ENCODE data around the gene BTBD2. TPM values are rescaled to one million over a fixed set of nuclear protein-coding genes. Genes with fewer than 3 reads are reported as not detected.

The BTBD2 gene
- total and polyA plus RNA-seq, 10 of the 15 experiments (the other 5 are each of a cell fraction or from before 2014, with no cell fraction given) = 0.13 to 66.2 (median 10.4) TPM

DNA sequence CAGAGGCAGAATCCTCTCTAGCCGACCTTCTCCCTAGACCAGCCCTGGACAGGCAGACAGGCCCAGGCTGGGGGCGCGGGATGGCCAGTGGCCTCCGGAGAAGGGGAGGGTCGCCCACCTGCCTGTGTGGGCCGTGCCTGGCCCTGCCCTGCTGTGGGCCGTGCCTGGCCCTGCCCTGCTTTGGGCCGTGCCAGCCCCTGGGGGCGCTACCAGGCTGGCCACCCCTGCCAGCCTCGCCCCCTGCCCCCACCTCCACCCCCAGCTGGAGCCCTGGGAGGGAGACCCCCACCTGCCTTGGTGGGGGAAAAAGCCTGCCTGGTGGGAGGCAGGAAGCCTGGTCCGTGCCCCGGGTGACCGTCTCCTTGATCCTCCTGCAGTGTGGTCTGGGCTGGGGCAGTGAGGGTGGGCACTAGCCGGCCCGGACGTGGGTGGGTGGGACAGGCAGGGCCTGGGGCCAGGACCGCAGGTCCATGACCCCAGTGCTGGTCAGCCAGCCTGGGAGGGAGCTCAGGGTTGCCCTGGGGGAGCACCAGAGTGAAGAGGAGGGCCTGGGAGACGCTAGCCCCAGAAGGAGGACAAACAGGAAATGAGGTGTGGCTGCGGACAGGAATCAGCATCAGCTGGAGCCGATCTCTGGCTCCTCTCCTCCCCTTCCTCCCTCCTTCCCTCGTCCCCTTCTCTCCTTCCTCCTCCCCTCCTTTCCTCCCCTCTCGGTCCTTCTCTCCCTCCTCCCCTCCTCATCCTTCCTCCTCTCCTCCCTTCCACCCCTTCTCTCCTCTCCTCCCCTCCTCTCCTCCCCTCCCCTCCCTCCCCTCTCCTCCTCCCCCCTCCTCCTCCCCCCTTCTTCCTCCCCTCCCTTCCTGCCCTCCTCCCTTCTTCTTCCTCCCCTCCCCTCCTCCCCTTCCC is 40.7 kb upstream of the BTBD2 start:
- Histone ChIP-seq H3K9me3 (replicated peaks; ENCODE audit: control insufficient read depth, insufficient read depth, low read length) (no peaks in the 10 kb centered on the region), H3K9ac (ENCODE audit: control insufficient read depth, insufficient read depth, low read length) (peak overlapping the region; percentile 64; the same call in 1 of the 2 replicates), H3K4me1 (ENCODE audit: control insufficient read depth, insufficient read depth, low read length) (peaks cover 57% of the 10 kb centered on the region), H3K79me2 (ENCODE audit: control insufficient read depth, insufficient read depth, low read length) (peaks cover 18% of the 10 kb centered on the region), H2AFZ (ENCODE audit: control insufficient read depth, low read depth, low read length) (peak overlapping the region; percentile 46; the same call in 1 of the 2 replicates), H3K27ac (ENCODE audit: control insufficient read depth, insufficient read depth) (peak overlapping the region; percentile 80), H3K4me2 (ENCODE audit: control insufficient read depth, insufficient read depth) (peak overlapping the region; percentile 66), H3K4me3 (0 out of 2 replicates have a peak overlapping the region, but pooled peaks have one; percentile 22), H3K27me3 (replicated peaks in 1 of 2; ENCODE audit: control insufficient read depth in 2 of 2, insufficient read depth in 2 of 2, low read length in 1 of 2) (no peaks in the 10 kb centered on the region), H4K20me1 (ENCODE audit: control insufficient read depth, insufficient read depth) (no peaks in the 10 kb centered on the region), H3K36me3 (ENCODE audit: control insufficient read depth in 2 of 2, insufficient read depth in 2 of 2, low read length in 1 of 2) (no peaks in the 10 kb centered on the region)
- in situ Hi-C loops (cut with MboI) (no loop called here), intact Hi-C loops (cut with micrococcal nuclease; ENCODE audit: unreplicated experiment) (loop anchor here (1.0 kb wide), 1 partner anchor 34 kb away; no protein-coding TSS in a partner anchor)
- ChIA-PET RAD21 (ENCODE audit: unreplicated experiment) (interaction anchor here (0.6 to 1.1 kb wide), 3 partner anchors 12 to 159 kb away, joined by 3 read pairs; no protein-coding TSS in a partner anchor), POLR2A (interaction anchor here (0.6 to 6.0 kb wide), 2 partner anchors 32 to 36 kb away, joined by 3 to 110 read pairs; partner anchors contain the start of gene MOB3A), CTCF (interaction anchor here (0.6 to 1.4 kb wide), 2 partner anchors 13 to 38 kb away, joined by 4 to 6 read pairs; no protein-coding TSS in a partner anchor), SMC1A (ENCODE audit: uncharacterized antibody, unreplicated experiment) (interaction anchor here (1.3 kb wide), 1 partner anchor 28 kb away, joined by 7 read pairs; no protein-coding TSS in a partner anchor)
- no TSS peak for BruUV-seq (replicated peaks)
- DNase-seq (ENCODE audit: low read depth, low spot score) = no peak
- FAIRE-seq = peak; percentile 74
- ATAC-seq = peak; percentile 8
- 2% methylated on average over 15 of the region's 22 CpGs for WGBS (ENCODE audit: insufficient coverage, insufficient replicate concordance, low lambda C conversion rate, missing lambda C conversion rate)
- TF ChIP-seq NFXL1 (IDR thresholded peaks at IDR 0.05; ENCODE audit: borderline replicate concordance) (peak; percentile 99), NBN (IDR thresholded peaks at IDR 0.05) (peak; percentile 33; the same call in 1 of the 2 replicates), RUNX3 (IDR thresholded peaks at IDR 0.05; ENCODE audit: low read length) (peak; percentile 53), FOS (IDR thresholded peaks at IDR 0.05; ENCODE audit: borderline replicate concordance, extremely low read depth, insufficient read length) (no peak), BHLHE40 (IDR thresholded peaks at IDR 0.05; ENCODE audit: borderline replicate concordance in 1 of 2, low read depth in 2 of 2, low read length in 1 of 2) (no peak), ZZZ3 (IDR thresholded peaks at IDR 0.05; ENCODE audit: control insufficient read depth, insufficient read length, low read depth) (no peak), EED (IDR thresholded peaks at IDR 0.05; ENCODE audit: low read depth) (peak; percentile 36; the same call in 1 of the 2 replicates), HDGF (IDR thresholded peaks at IDR 0.05) (peak; percentile 69; the same call in 1 of the 2 replicates), POLR2A (IDR thresholded peaks at IDR 0.05; ENCODE audit: low read depth, low read length) (peak; percentile 47; the same call in 1 of the 2 replicates), BMI1 (IDR thresholded peaks at IDR 0.05; ENCODE audit: borderline replicate concordance) (no peak), EGR1 (IDR thresholded peaks at IDR 0.05; ENCODE audit: borderline replicate concordance in 1 of 2, low read depth in 2 of 2, low read length in 2 of 2) (0 out of 3 replicates have a peak, but pooled peaks of 1 of the 2 experiments have one; percentile 4), IKZF1 (conservative IDR thresholded peaks at IDR 0.05) (peak; percentile 35; the same call in 1 of the 2 replicates), IKZF2 (IDR thresholded peaks at IDR 0.05) (peak; percentile 28 to 64; a peak in 1 of 4 replicates), MEF2A (IDR thresholded peaks at IDR 0.05; ENCODE audit: insufficient read depth, low read depth, low read length) (no peak)
- TF ChIP-seq, protein P1, sequence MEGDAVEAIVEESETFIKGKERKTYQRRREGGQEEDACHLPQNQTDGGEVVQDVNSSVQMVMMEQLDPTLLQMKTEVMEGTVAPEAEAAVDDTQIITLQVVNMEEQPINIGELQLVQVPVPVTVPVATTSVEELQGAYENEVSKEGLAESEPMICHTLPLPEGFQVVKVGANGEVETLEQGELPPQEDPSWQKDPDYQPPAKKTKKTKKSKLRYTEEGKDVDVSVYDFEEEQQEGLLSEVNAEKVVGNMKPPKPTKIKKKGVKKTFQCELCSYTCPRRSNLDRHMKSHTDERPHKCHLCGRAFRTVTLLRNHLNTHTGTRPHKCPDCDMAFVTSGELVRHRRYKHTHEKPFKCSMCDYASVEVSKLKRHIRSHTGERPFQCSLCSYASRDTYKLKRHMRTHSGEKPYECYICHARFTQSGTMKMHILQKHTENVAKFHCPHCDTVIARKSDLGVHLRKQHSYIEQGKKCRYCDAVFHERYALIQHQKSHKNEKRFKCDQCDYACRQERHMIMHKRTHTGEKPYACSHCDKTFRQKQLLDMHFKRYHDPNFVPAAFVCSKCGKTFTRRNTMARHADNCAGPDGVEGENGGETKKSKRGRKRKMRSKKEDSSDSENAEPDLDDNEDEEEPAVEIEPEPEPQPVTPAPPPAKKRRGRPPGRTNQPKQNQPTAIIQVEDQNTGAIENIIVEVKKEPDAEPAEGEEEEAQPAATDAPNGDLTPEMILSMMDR (IDR thresholded peaks at IDR 0.05 in 2 of 3, conservative IDR thresholded peaks at IDR 0.05 in 1 of 3; ENCODE audit: control insufficient read depth in 2 of 3, extremely low read depth in 1 of 3, insufficient read depth in 1 of 3, low read depth in 3 of 3, low read length in 3 of 3) = 0 out of 6 replicates have a peak, but pooled peaks of 1 of the 3 experiments have one; percentile 4
- TF ChIP-seq, protein P2, sequence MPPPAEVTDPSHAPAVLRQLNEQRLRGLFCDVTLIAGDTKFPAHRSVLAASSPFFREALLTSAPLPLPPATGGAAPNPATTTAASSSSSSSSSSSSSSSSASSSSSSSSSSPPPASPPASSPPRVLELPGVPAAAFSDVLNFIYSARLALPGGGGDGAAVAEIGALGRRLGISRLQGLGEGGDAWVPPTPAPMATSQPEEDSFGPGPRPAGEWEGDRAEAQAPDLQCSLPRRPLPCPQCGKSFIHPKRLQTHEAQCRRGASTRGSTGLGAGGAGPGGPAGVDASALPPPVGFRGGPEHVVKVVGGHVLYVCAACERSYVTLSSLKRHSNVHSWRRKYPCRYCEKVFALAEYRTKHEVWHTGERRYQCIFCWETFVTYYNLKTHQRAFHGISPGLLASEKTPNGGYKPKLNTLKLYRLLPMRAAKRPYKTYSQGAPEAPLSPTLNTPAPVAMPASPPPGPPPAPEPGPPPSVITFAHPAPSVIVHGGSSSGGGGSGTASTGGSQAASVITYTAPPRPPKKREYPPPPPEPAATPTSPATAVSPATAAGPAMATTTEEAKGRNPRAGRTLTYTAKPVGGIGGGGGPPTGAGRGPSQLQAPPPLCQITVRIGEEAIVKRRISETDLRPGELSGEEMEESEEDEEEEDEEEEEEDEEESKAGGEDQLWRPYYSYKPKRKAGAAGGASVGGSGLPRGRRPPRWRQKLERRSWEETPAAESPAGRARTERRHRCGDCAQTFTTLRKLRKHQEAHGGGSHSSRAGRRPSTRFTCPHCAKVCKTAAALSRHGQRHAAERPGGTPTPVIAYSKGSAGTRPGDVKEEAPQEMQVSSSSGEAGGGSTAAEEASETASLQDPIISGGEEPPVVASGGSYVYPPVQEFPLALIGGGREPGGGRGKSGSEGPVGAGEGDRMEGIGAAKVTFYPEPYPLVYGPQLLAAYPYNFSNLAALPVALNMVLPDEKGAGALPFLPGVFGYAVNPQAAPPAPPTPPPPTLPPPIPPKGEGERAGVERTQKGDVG (CRISPR knock-in tag; IDR thresholded peaks at IDR 0.05) = no peak
